Gastrocnemius medialis (tissue), 4 donors: ENCODE data around the gene MAPK6.

ENCODE experiments used
- CTCF ChIP-seq, 5 experiments: fragments of 450-650 bp in 3 of 5; fragments of 200-600 bp in 2 of 5; sonication (generic) in 2 of 5; IDR thresholded peaks in 4 of 5; conservative IDR thresholded peaks in 1 of 5; 1 replicate in 4 of 5; 2 replicates in 1 of 5; pipeline ENCODE4 v1.5.1; 2016 to 2019; ENCODE audit warnings: antibody characterized with exemption in 5 of 5, mild to moderate bottlenecking in 3 of 5, moderate library complexity in 3 of 5
- POLR2A ChIP-seq, 2 donors: fragments of 450-650 bp; IDR thresholded peaks; one replicate each; pipeline ENCODE4 v1.6.1; 2017; ENCODE audit warnings: antibody characterized with exemption in 2 of 2, mild to moderate bottlenecking in 2 of 2, moderate library complexity in 2 of 2

- TF ChIP-seq CTCF (IDR thresholded peaks at IDR 0.05 in 4 of 5, conservative IDR thresholded peaks at IDR 0.05 in 1 of 5) (no peak), POLR2A (IDR thresholded peaks at IDR 0.05) (no peak)
These were observed 59.3 kb downstream of the MAPK6 start for GRCh38 chr15:52078197-52078875.
